AG04449 (cell line): ENCODE results near the gene ATAD3B.
A peak's percentile ranks its signal among the peaks of the same experiment; 100 is the strongest.
"Not testable (repeated sequence)": the region's sequence is repeated elsewhere in the genome, so short reads cannot be mapped to it uniquely, and the experiment has no call there.

Experiments
- CTCF ChIA-PET: fragments of 350-600 bp; formaldehyde crosslinking; extraction: SDS; loops from one replicate; lab custom pipeline; 2021; ENCODE audit warnings: antibody characterized with exemption; lab: Yijun Ruan, JAX
- POLR2A ChIA-PET: fragments of 400-600, 350-600 bp; formaldehyde crosslinking; extraction: SDS; loops from one replicate; lab custom pipeline; 2020; ENCODE audit warnings: antibody characterized with exemption, inconsistent platforms; lab: Yijun Ruan, JAX
- DNase-seq: peaks from one replicate; pipeline ENCODE4 v3.0.0-alpha.2; 2010; ENCODE audit warnings: low read depth, low spot score
- H3K4me3 ChIP-seq: 2 replicates; pipeline ENCODE4 v1.5.1; 2011; ENCODE audit warnings: low read depth, mild to moderate bottlenecking, control low read depth, low read length
- CTCF ChIP-seq: IDR thresholded peaks from one replicate; pipeline ENCODE4 v1.5.1; 2011; ENCODE audit warnings: mild to moderate bottlenecking, moderate library complexity, low read length, control low read depth, inconsistent platforms; ENCODE audit not compliant: insufficient read depth; ENCODE audit errors: missing control alignments

The ATAD3B gene

DNA sequence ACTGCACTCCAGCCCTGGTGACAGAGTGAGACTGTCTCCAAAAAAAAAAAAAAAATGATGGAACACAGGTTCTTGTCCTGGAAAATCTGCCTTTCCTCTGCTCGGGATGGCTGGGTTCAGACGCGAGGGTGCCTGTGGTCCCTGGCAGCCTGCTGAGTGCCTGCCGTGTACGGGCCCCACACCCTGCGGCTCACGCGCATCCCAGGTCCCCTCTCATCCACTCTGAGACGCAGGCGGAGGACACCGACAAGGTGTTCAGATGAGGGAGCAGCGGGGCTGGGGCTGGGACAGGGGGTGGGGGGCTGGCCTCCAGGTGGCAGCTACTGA, 46.2 kb upstream of the ATAD3B start:
- ChIA-PET CTCF (interaction anchor here (1.6 kb wide), 1 partner anchor 15 kb away, joined by 5 read pairs; no protein-coding TSS in a partner anchor), POLR2A (no interaction called here)
- no peak overlapping the region for H3K4me3 ChIP-seq
- DNase-seq = no peak
- TF ChIP-seq CTCF = no peak

DNA sequence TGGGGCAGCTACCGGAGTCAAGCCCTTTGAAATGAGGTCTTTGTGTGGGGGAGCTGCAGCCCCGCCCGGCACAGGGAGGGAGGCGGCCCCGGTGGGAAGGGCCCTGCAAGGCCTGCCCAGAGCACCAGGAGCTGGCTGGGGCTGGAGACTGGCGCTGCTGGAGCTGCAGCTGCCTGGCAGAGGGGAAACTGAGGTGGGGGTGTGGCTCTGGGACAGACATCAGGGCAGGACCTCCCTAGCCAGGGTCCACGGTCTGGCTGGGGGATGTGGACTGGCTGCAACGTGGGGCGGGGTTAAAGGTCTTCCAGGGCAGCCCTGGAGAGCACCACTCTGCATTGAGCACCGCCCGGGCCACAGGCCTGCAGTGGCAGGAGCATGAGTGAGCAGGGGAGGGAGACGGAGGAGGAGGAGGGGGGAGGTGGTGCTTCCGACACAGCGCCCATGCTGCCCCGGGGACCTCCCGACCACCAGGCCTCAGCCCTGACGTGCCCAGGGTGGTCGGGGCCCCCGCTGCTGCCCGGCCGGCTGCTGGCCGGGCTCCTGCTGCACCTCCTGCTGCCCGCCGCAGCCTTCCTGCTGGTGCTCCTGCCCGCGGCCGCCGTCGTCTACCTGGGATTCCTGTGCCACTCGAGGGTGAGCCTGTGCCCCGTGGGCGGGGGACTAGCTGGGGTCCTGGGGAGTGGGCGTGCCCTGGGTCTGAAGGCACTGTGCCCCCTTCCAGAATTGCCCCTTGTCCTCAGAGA, 45.6 kb upstream of the ATAD3B start:
- CTCF ChIA-PET = interaction anchor here (1.6 kb wide), 1 partner anchor 14 kb away, joined by 5 read pairs; no protein-coding TSS in a partner anchor

GRCh38 chr1:1426496-1427105, 45.0 kb upstream of the ATAD3B start:
- H3K4me3 ChIP-seq = no peak overlapping the region
- POLR2A ChIA-PET = interaction anchor here (0.7 kb wide), 1 partner anchor 27 kb away, joined by 4 read pairs; the partner anchor contains the start of gene CCNL2
- CTCF ChIA-PET = interaction anchor here (1.6 kb wide), 1 partner anchor 14 kb away, joined by 5 read pairs; no protein-coding TSS in a partner anchor
- no peak for DNase-seq
- TF ChIP-seq CTCF = no peak

More for the DNA sequence above, 45.6 kb upstream of the ATAD3B start:
- H3K4me3 ChIP-seq = no peak overlapping the region
- TF ChIP-seq CTCF = no peak
- DNase-seq = no peak
- POLR2A ChIA-PET = interaction anchor here (0.7 kb wide), 1 partner anchor 27 kb away, joined by 4 read pairs; the partner anchor contains the start of gene CCNL2

- TF ChIP-seq CTCF = no peak
- peak overlapping the region; percentile 44 for H3K4me3 ChIP-seq
- no peak for DNase-seq
- CTCF ChIA-PET = interaction anchor here (1.6 kb wide), 1 partner anchor 13 kb away, joined by 5 read pairs; no protein-coding TSS in a partner anchor
- POLR2A ChIA-PET = no interaction called here
These were observed 44.3 kb upstream of the ATAD3B start for GRCh38 chr1:1427106-1427819.

GRCh38 chr1:1427820-1428148, 43.8 kb upstream of the ATAD3B start:
- POLR2A ChIA-PET = no interaction called here
- no peak for DNase-seq
- CTCF ChIA-PET = no interaction called here
- TF ChIP-seq CTCF = no peak
- peak overlapping the region; percentile 44 for H3K4me3 ChIP-seq

GRCh38 chr1:1428174-1428573, 43.4 kb upstream of the ATAD3B start:
- DNase-seq = no peak
- CTCF ChIA-PET = interaction anchor here (1.4 to 2.9 kb wide), 2 partner anchors 12 to 29 kb away, joined by 3 to 22 read pairs; partner anchors contain the start of gene CCNL2
- POLR2A ChIA-PET = no interaction called here
- no peak for TF ChIP-seq CTCF
- H3K4me3 ChIP-seq = no peak overlapping the region

DNA sequence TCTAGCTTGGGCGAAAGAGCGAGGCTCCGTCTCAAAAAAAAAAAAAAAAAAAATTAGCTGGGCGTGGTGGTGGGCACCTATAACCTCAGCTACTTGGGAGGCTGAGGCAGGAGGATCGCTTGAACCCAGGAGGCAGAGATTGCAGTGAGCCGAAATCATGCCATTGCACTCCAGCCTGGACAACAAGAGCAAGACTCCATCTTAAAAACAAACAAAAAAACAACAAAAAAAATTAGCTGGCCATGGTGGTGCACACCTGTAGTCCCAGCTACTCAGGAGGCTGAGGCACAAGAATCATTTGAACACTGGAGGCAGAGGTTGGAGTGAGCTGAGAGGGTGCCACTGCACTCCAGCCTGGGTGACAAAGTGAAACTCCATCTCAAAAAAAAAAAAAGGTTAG, 42.6 kb upstream of the ATAD3B start:
- CTCF ChIA-PET = interaction anchor here (1.4 to 2.9 kb wide), 3 partner anchors 12 to 30 kb away, joined by 3 to 22 read pairs (median 9); partner anchors contain the start of gene CCNL2
- POLR2A ChIA-PET, DNase-seq, H3K4me3 ChIP-seq: not testable (repeated sequence)
